Right lobe of liver (tissue), 6 donors: Measurements from ENCODE around the gene GRIA4. TPM values are rescaled to one million over a fixed set of nuclear protein-coding genes. Genes with fewer than 3 reads are reported as not detected.

Experiments
- ATAC-seq, 4 donors: fragments of 200-7000 bp; cut with Tn5 transposase; one replicate each; pipeline ENCODE4 v1.9.1; 2020; ENCODE audit warnings: mild to moderate bottlenecking in 4 of 4, moderate library complexity in 4 of 4
- DNase-seq, 3 donors: peaks; one replicate each; pipeline ENCODE4 v3.0.0-alpha.2; 2020
- H3K27ac ChIP-seq, 3 donors: fragments of 200-600 bp; one replicate each; pipeline ENCODE4 v1.8.0; 2022
- H3K27me3 ChIP-seq, 2 donors: fragments of 200-600 bp; one replicate each; pipeline ENCODE4 v1.8.0; 2022
- H3K36me3 ChIP-seq, 4 donors: fragments of 200-600 bp; sonication (generic) in 1 of 4; one replicate each; pipeline versions ENCODE4 v1.5.1 to v1.8.0; 2017 to 2022; ENCODE audit warnings: control low read depth in 1 of 4
- H3K4me1 ChIP-seq, 4 donors: fragments of 200-600 bp; sonication (generic) in 1 of 4; one replicate each; pipeline versions ENCODE4 v1.5.1 to v1.8.0; 2017 to 2022; ENCODE audit warnings: control low read depth in 1 of 4
- H3K4me3 ChIP-seq, 3 donors: fragments of 200-600 bp; one replicate each; pipeline ENCODE4 v1.8.0; 2022
- H3K9me3 ChIP-seq, 4 donors: fragments of 200-600 bp; sonication (generic) in 1 of 4; one replicate each; pipeline versions ENCODE4 v1.5.1 to v1.8.0; 2017 to 2022; ENCODE audit warnings: control low read depth in 1 of 4
- POLR2A ChIP-seq: fragments of 450-650 bp; IDR thresholded peaks from one replicate; pipeline ENCODE4 v1.6.1; 2017; ENCODE audit warnings: antibody characterized with exemption, mild to moderate bottlenecking
- WGBS: methylation state at CpG from one replicate; pipeline ENCODE4 v1.1.6; 2018; ENCODE audit warnings: low coverage, low lambda C conversion rate; ENCODE audit not compliant: insufficient coverage; ENCODE audit errors: missing lambda C conversion rate; 5-methylcytosine and 5-hydroxymethylcytosine counted together
- intact Hi-C, 2 donors: fragments of 100-400 bp; cut with DNase I; formaldehyde crosslinking; loops; one replicate each; pipeline versions ENCODE4 v1.11.2 to v1.14.1; 2022
- total RNA-seq, 6 experiments: library from RNA; depleted of rRNA in 2 of 6; stranded (reverse); fragments of >200 nt in 2 of 6; fragmentation: NEBNext Ultra II Directional in 3 of 6; extraction: Animal tissue kit (Norgen Biotek cat#: 25700) in 3 of 6; gene quantifications; one replicate each; pipeline versions ENCODE4 v1.1.0 to v1.2.4, GENCODE V29; 2016 to 2023
- TF ChIP-seq, protein P1 (sequence below), 4 donors: fragments of 200-600 bp in 3 of 4; fragments of 450-650 bp in 1 of 4; IDR thresholded peaks; one replicate each; pipeline versions ENCODE4 v1.5.1 to v1.8.0; 2016 to 2022; ENCODE audit warnings: antibody characterized with exemption in 4 of 4, mild to moderate bottlenecking in 2 of 4
- donor health status: DM: no; HTN: yes; CAD: no.
- donor health status: DM: no; HTN: no; CAD: no.
- donor health status: DM: no; HTN: no; CAD: no.
- donor health status: DM: no; HTN: yes; CAD: no.
- donor health status: DM: no; HTN: yes; CAD: no.

GRIA4 gene
- total RNA-seq, 6 experiments from 2014 or later: 0.24 TPM; not detected in 5

DNA sequence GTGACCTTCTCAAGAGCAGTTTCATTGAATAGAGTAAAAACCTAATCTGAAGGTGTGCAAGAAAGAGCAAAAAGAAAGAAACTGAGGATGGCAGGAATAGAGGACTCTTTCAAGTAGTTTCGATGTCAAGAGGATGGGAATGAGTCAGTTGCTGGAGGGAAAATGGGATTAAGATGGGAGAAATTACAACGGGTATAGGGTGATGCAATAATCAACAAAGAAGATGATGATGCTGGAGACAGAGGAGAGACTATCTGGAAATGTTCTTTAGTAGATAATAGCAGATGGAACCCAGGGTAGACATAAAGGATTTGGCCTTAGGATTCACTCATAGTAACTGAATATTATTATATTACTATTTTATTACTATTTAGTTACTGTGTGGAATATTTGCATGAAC, 189.4 kb downstream of the GRIA4 start:
- Histone ChIP-seq H3K27ac (no peak overlapping the region), H3K9me3 (no peaks in the 10 kb centered on the region), H3K4me1 (no peaks in the 10 kb centered on the region), H3K27me3 (no peaks in the 10 kb centered on the region), H3K36me3 (no peaks in the 10 kb centered on the region), H3K4me3 (no peak overlapping the region)
- DNase-seq (no peak), ATAC-seq (no peak)
- TF ChIP-seq, protein P1, sequence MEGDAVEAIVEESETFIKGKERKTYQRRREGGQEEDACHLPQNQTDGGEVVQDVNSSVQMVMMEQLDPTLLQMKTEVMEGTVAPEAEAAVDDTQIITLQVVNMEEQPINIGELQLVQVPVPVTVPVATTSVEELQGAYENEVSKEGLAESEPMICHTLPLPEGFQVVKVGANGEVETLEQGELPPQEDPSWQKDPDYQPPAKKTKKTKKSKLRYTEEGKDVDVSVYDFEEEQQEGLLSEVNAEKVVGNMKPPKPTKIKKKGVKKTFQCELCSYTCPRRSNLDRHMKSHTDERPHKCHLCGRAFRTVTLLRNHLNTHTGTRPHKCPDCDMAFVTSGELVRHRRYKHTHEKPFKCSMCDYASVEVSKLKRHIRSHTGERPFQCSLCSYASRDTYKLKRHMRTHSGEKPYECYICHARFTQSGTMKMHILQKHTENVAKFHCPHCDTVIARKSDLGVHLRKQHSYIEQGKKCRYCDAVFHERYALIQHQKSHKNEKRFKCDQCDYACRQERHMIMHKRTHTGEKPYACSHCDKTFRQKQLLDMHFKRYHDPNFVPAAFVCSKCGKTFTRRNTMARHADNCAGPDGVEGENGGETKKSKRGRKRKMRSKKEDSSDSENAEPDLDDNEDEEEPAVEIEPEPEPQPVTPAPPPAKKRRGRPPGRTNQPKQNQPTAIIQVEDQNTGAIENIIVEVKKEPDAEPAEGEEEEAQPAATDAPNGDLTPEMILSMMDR (IDR thresholded peaks at IDR 0.05): no peak
- TF ChIP-seq POLR2A: no peak
- intact Hi-C loops: no loop called here
- 56% methylated on average over 2 of the region's 2 CpGs for WGBS

DNA sequence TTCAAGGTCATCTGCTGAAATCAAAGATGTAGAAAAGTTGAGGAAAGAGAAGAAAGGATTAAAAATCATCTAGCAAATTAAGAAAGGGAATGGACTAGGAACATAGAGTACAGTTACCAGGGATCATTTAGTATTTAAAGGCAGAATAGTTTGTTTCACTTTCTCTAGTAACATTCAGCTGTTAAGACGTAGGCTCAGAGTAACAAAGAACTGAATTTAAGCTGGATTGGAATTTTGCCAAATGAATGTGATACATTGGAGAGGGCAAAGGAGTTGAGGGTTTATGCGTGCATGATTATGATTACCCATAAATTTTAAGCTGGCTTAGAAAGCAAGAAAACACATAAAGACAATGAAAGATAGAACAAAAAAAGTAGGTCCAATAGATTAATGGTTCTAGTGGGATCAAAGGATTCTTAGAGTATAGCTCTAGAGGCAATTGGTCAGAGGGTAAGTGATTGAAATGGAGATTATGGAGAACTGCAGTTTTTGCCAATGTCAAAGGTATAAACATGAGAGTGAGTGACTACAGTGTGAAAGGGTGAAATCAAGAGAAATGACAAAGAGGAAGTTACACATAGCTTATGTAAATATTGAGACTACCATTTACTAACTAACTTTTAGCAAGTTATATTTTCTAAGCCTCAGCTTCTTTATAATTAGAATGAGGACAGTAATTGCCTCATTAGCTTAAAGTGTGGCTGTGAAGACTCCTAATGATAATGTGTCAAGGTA, 190.0 kb downstream of the GRIA4 start:
- Histone ChIP-seq H3K4me3 (no peak overlapping the region), H3K36me3 (no peaks in the 10 kb centered on the region), H3K27ac (no peak overlapping the region), H3K27me3 (no peaks in the 10 kb centered on the region), H3K9me3 (no peaks in the 10 kb centered on the region), H3K4me1 (no peaks in the 10 kb centered on the region)
- 54% methylated on average over 2 of the region's 2 CpGs for WGBS
- no peak for ATAC-seq
- intact Hi-C loops: no loop called here
- TF ChIP-seq, protein P1 (IDR thresholded peaks at IDR 0.05): no peak
- TF ChIP-seq POLR2A: no peak
- DNase-seq: no peak

DNA sequence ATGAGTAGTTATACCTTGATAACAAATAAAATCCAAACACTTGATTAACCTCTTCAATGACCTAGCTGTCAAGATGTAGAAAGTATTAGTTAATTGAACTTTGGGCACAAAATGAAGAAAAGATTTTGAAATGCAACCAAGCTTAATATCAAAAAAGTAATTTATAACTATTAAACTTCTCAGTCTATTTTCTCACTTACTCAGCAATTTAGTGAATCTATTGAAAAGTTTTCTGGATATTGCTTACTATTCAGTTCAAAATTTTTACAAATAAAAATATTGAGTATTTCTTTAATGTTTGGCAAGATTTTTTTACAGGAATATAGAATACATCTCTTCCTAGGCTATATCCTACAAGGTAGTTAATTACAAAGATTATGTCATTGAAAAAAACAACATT, 192.5 kb downstream of the GRIA4 start:
- intact Hi-C loops: no loop called here
- no peak overlapping the region for H3K27ac ChIP-seq
- no peaks in the 10 kb centered on the region for H3K9me3 ChIP-seq
- no peaks in the 10 kb centered on the region for H3K36me3 ChIP-seq
- H3K27me3 ChIP-seq: no peaks in the 10 kb centered on the region
- no peaks in the 10 kb centered on the region for H3K4me1 ChIP-seq
- DNase-seq (no peak), ATAC-seq (no peak)
- TF ChIP-seq, protein P1 (IDR thresholded peaks at IDR 0.05): no peak
- no peak for TF ChIP-seq POLR2A
- H3K4me3 ChIP-seq: no peak overlapping the region

DNA sequence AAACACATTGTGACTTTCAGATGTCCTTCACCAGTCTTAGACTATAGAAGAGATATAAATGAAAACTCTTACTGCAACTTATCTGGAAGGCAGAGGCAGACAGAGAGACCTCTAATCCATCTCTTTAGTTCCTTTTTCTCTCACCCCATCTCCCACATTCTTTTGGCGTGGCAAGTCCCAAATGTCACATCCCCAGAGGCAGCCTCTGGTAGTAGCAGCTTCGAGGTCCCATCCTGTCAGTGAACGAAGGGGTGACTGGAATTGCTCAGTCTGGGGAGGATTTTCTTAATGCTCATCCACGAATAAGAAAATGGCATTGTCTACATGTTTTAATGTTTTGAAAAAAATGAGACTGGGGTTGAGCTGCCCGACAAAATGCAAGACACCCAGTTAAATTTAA, 201.4 kb downstream of the GRIA4 start:
- Histone ChIP-seq H3K36me3 (no peaks in the 10 kb centered on the region), H3K9me3 (no peaks in the 10 kb centered on the region), H3K27me3 (no peaks in the 10 kb centered on the region), H3K4me1 (no peaks in the 10 kb centered on the region), H3K4me3 (no peak overlapping the region), H3K27ac (no peak overlapping the region)
- TF ChIP-seq POLR2A: no peak
- TF ChIP-seq, protein P1 (IDR thresholded peaks at IDR 0.05): no peak
- WGBS: 35% methylated on average over 5 of the region's 5 CpGs
- ATAC-seq (no peak), DNase-seq (no peak)
- intact Hi-C loops: no loop called here

DNA sequence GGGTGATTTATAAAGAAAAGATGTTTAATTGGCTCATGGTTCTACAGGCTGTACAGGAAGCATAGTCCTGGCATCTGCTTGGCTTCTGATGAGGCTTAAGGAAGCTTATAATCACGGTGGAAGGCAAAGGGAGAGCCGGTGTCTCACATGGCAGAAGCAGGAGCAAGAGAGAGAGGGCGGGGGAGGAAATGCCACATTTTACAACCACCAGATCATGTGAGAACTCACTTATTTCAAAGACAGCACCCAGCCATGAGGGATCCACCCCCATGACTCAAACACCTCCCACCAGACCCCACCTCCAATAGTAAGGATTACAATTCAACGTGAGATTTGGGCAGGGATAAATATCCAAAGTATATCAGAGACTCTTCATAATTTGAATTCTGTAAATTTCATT, 211.5 kb downstream of the GRIA4 start:
- DNase-seq (no peak), ATAC-seq (no peak)
- Histone ChIP-seq H3K27me3 (no peaks in the 10 kb centered on the region), H3K9me3 (no peaks in the 10 kb centered on the region), H3K4me3 (no peak overlapping the region), H3K27ac (no peak overlapping the region), H3K4me1 (no peaks in the 10 kb centered on the region), H3K36me3 (no peaks in the 10 kb centered on the region)
- intact Hi-C loops: no loop called here
- WGBS: 59% methylated on average over 4 of the region's 4 CpGs
- TF ChIP-seq, protein P1 (IDR thresholded peaks at IDR 0.05): no peak
- no peak for TF ChIP-seq POLR2A
